Mesothelial cell of epicardium (in vitro differentiated cells): ENCODE results near the gene ZFAND3. TPM values are rescaled to one million over a fixed set of nuclear protein-coding genes. Genes with fewer than 3 reads are reported as not detected.

Source experiments
- DNase-seq, 2 experiments: peaks; one replicate each; pipeline ENCODE4 v3.0.0; 2021; ENCODE audit warnings: low spot score in 2 of 2; ENCODE audit not compliant: unreplicated experiment in 2 of 2
- H3K27ac Mint-ChIP-seq: 2 replicates; pipeline ENCODE4 v1.8.0; 2021; ENCODE audit warnings: mixed read lengths
- H3K27me3 Mint-ChIP-seq: 2 replicates; pipeline ENCODE4 v1.8.0; 2021; ENCODE audit warnings: low read depth, mixed read lengths
- H3K36me3 Mint-ChIP-seq: 2 replicates; pipeline ENCODE4 v1.8.0; 2021; ENCODE audit warnings: mixed read lengths
- H3K4me1 Mint-ChIP-seq: 2 replicates; pipeline ENCODE4 v1.8.0; 2021; ENCODE audit warnings: mixed read lengths
- H3K4me3 Mint-ChIP-seq: 2 replicates; pipeline ENCODE4 v1.8.0; 2021; ENCODE audit warnings: mild to moderate bottlenecking, moderate library complexity, mixed read lengths
- H3K9me3 Mint-ChIP-seq: 2 replicates; pipeline ENCODE4 v1.8.0; 2021; ENCODE audit warnings: mixed read lengths
- CTCF ChIP-seq: fragments of 200-600 bp; sonication (generic); IDR thresholded peaks from one replicate; pipeline ENCODE4 v1.5.0; 2021; ENCODE audit warnings: antibody characterized with exemption; ENCODE audit not compliant: unreplicated experiment
- total RNA-seq: library from RNA; stranded (reverse); gene quantifications from 3 replicates; pipeline ENCODE4 v1.2.1, GENCODE V29; 2021

The ZFAND3 gene
- total RNA-seq, 1 donor from 2014 or later: 81.2 TPM

GRCh38 chr6:37983720-37984501, 164.4 kb downstream of the ZFAND3 start:
- Mint-ChIP-seq H3K4me1 (peaks cover 48% of the 10 kb centered on the region), H3K36me3 (no peaks in the 10 kb centered on the region), H3K27me3 (no peaks in the 10 kb centered on the region), H3K27ac (no peak overlapping the region), H3K9me3 (no peaks in the 10 kb centered on the region), H3K4me3 (no peak overlapping the region)
- TF ChIP-seq CTCF: no peak
- DNase-seq: no peak

- Mint-ChIP-seq H3K36me3 (no peaks in the 10 kb centered on the region), H3K4me3 (no peak overlapping the region), H3K9me3 (no peaks in the 10 kb centered on the region), H3K27ac (no peak overlapping the region), H3K27me3 (no peaks in the 10 kb centered on the region), H3K4me1 (peaks cover 41% of the 10 kb centered on the region)
- no peak for DNase-seq
- no peak for TF ChIP-seq CTCF
These were observed 165.1 kb downstream of the ZFAND3 start for GRCh38 chr6:37984578-37984977.

GRCh38 chr6:37985355-37985754, 165.8 kb downstream of the ZFAND3 start:
- H3K36me3 Mint-ChIP-seq: no peaks in the 10 kb centered on the region
- H3K4me1 Mint-ChIP-seq: peaks cover 38% of the 10 kb centered on the region
- TF ChIP-seq CTCF: no peak
- no peak overlapping the region for H3K4me3 Mint-ChIP-seq
- no peak for DNase-seq
- H3K9me3 Mint-ChIP-seq: no peaks in the 10 kb centered on the region
- no peak overlapping the region for H3K27ac Mint-ChIP-seq
- H3K27me3 Mint-ChIP-seq: no peaks in the 10 kb centered on the region

GRCh38 chr6:37987018-37987417, 167.5 kb downstream of the ZFAND3 start:
- H3K27ac Mint-ChIP-seq: peak overlapping the region; percentile 4
- no peaks in the 10 kb centered on the region for H3K36me3 Mint-ChIP-seq
- no peak for DNase-seq
- H3K4me3 Mint-ChIP-seq: no peak overlapping the region
- no peaks in the 10 kb centered on the region for H3K9me3 Mint-ChIP-seq
- H3K27me3 Mint-ChIP-seq: no peaks in the 10 kb centered on the region
- TF ChIP-seq CTCF: no peak
- peaks cover 36% of the 10 kb centered on the region for H3K4me1 Mint-ChIP-seq

GRCh38 chr6:37987559-37987958, 168.0 kb downstream of the ZFAND3 start:
- H3K27ac Mint-ChIP-seq: peak overlapping the region; percentile 41

More at GRCh38 chr6:37987559-37987958, 168.0 kb downstream of the ZFAND3 start:
- Mint-ChIP-seq H3K36me3 (no peaks in the 10 kb centered on the region), H3K9me3 (no peaks in the 10 kb centered on the region), H3K4me3 (no peak overlapping the region), H3K27me3 (no peaks in the 10 kb centered on the region), H3K4me1 (peaks cover 39% of the 10 kb centered on the region)
- TF ChIP-seq CTCF: no peak
- no peak for DNase-seq
